ENCODE measurements around the gene SEPTIN12. TPM values are rescaled to one million over a fixed set of nuclear protein-coding genes. Genes with fewer than 3 reads are reported as not detected.

SEPTIN12 gene
- total and polyA plus RNA-seq, 10 of the 15 experiments (the other 5 are each of a cell fraction or from before 2014, with no cell fraction given) = not detected

DNA sequence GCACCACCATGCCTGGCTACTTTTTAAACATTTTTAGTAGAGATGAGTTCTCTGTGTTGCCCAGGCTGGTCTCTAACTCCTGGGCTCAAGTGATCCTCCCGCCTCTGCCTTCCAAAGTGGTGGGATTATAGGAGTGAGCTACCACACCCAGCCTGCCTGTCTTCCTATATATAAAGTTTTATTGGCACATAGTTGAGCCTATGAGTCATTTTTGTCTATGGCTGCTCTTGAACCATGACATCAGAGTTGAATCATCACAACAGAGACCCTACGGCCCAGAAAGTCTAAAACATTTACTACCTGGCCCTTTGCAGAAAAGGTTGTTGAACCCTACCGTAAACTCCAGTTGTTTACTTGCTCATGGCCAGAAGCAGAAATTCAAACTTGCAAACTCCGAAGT lies 7.9 kb downstream of the SEPTIN12 start:
- H3K27me3 ChIP-seq (replicated peaks in 1 of 2; ENCODE audit: control insufficient read depth in 2 of 2, insufficient read depth in 2 of 2, low read length in 1 of 2) = no peaks in the 10 kb centered on the region
- no peaks in the 10 kb centered on the region for H3K4me1 ChIP-seq (ENCODE audit: control insufficient read depth, insufficient read depth, low read length)
- TF ChIP-seq CHD1 (IDR thresholded peaks at IDR 0.05; ENCODE audit: low read depth, low read length) (no peak), KDM1A (IDR thresholded peaks at IDR 0.05; ENCODE audit: borderline replicate concordance) (no peak), RBBP5 (conservative IDR thresholded peaks at IDR 0.05) (no peak)
- TF ChIP-seq, protein P1, sequence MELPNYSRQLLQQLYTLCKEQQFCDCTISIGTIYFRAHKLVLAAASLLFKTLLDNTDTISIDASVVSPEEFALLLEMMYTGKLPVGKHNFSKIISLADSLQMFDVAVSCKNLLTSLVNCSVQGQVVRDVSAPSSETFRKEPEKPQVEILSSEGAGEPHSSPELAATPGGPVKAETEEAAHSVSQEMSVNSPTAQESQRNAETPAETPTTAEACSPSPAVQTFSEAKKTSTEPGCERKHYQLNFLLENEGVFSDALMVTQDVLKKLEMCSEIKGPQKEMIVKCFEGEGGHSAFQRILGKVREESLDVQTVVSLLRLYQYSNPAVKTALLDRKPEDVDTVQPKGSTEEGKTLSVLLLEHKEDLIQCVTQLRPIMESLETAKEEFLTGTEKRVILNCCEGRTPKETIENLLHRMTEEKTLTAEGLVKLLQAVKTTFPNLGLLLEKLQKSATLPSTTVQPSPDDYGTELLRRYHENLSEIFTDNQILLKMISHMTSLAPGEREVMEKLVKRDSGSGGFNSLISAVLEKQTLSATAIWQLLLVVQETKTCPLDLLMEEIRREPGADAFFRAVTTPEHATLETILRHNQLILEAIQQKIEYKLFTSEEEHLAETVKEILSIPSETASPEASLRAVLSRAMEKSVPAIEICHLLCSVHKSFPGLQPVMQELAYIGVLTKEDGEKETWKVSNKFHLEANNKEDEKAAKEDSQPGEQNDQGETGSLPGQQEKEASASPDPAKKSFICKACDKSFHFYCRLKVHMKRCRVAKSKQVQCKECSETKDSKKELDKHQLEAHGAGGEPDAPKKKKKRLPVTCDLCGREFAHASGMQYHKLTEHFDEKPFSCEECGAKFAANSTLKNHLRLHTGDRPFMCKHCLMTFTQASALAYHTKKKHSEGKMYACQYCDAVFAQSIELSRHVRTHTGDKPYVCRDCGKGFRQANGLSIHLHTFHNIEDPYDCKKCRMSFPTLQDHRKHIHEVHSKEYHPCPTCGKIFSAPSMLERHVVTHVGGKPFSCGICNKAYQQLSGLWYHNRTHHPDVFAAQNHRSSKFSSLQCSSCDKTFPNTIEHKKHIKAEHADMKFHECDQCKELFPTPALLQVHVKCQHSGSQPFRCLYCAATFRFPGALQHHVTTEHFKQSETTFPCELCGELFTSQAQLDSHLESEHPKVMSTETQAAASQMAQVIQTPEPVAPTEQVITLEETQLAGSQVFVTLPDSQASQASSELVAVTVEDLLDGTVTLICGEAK (IDR thresholded peaks at IDR 0.05; ENCODE audit: borderline replicate concordance) = peak; percentile 69; the same call in 1 of the 2 replicates
- intact Hi-C loops (cut with micrococcal nuclease; ENCODE audit: unreplicated experiment) = no loop called here
- DNase-seq (ENCODE audit: low read depth, low spot score) (no peak), ATAC-seq (no peak), FAIRE-seq (no peak)
- no peak overlapping the region for H2AFZ ChIP-seq (ENCODE audit: control insufficient read depth, low read depth, low read length)
- no peak overlapping the region for H3K4me2 ChIP-seq (ENCODE audit: control insufficient read depth, insufficient read depth)
- RAD21 ChIA-PET (ENCODE audit: unreplicated experiment) = no interaction called here
- no peak overlapping the region for H3K4me3 ChIP-seq
- POLR2A ChIA-PET = no interaction called here
- H3K79me2 ChIP-seq (ENCODE audit: control insufficient read depth, insufficient read depth, low read length) = no peaks in the 10 kb centered on the region
- H3K27ac ChIP-seq (ENCODE audit: control insufficient read depth, insufficient read depth) = no peak overlapping the region
- SMC1A ChIA-PET (ENCODE audit: uncharacterized antibody, unreplicated experiment) = no interaction called here
- CTCF ChIA-PET = no interaction called here
- H4K20me1 ChIP-seq (ENCODE audit: control insufficient read depth, insufficient read depth) = no peaks in the 10 kb centered on the region
- in situ Hi-C loops (cut with MboI) = no loop called here
- WGBS (ENCODE audit: insufficient coverage, insufficient replicate concordance, low lambda C conversion rate, missing lambda C conversion rate) = 66% methylated on average over 4 of the region's 4 CpGs
- H3K9me3 ChIP-seq (replicated peaks; ENCODE audit: control insufficient read depth, insufficient read depth, low read length) = no peaks in the 10 kb centered on the region
- H3K36me3 ChIP-seq (ENCODE audit: control insufficient read depth in 2 of 2, insufficient read depth in 2 of 2, low read length in 1 of 2) = no peaks in the 10 kb centered on the region
- BruUV-seq (replicated peaks) = no TSS peak
- H3K9ac ChIP-seq (ENCODE audit: control insufficient read depth, insufficient read depth, low read length) = no peak overlapping the region

DNA sequence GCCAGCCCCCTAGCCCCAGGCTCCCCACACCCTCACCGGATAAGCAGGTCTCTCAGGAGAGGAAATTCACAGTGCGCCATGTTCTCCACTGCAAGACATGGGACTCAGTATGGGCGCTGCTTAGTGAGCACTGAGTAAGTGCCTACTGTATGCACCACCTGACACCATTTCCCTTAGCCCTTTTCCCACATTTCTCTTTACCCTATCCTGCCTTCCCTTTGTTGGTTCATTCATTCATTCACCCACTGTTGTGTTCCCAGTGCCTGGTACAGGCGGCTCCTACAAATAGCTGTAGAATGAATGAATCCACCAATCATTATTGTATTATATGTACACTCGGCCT lies 10.1 kb downstream of the SEPTIN12 start:
- H3K27ac ChIP-seq (ENCODE audit: control insufficient read depth, insufficient read depth) = no peak overlapping the region
- FAIRE-seq (no peak), ATAC-seq (no peak), DNase-seq (ENCODE audit: low read depth, low spot score) (no peak)
- RAD21 ChIA-PET (ENCODE audit: unreplicated experiment) = no interaction called here
- SMC1A ChIA-PET (ENCODE audit: uncharacterized antibody, unreplicated experiment) = no interaction called here
- H3K4me2 ChIP-seq (ENCODE audit: control insufficient read depth, insufficient read depth) = no peak overlapping the region
- intact Hi-C loops (cut with micrococcal nuclease; ENCODE audit: unreplicated experiment) (no loop called here), in situ Hi-C loops (cut with MboI) (no loop called here)
- H3K36me3 ChIP-seq (ENCODE audit: control insufficient read depth in 2 of 2, insufficient read depth in 2 of 2, low read length in 1 of 2) = no peaks in the 10 kb centered on the region
- H3K9me3 ChIP-seq (replicated peaks; ENCODE audit: control insufficient read depth, insufficient read depth, low read length) = no peaks in the 10 kb centered on the region
- H3K4me3 ChIP-seq = no peak overlapping the region
- 54% methylated on average over 5 of the region's 5 CpGs for WGBS (ENCODE audit: insufficient coverage, insufficient replicate concordance, low lambda C conversion rate, missing lambda C conversion rate)
- H3K27me3 ChIP-seq (replicated peaks in 1 of 2; ENCODE audit: control insufficient read depth in 2 of 2, insufficient read depth in 2 of 2, low read length in 1 of 2) = no peaks in the 10 kb centered on the region
- CTCF ChIA-PET = no interaction called here
- H3K4me1 ChIP-seq (ENCODE audit: control insufficient read depth, insufficient read depth, low read length) = no peaks in the 10 kb centered on the region
- H4K20me1 ChIP-seq (ENCODE audit: control insufficient read depth, insufficient read depth) = no peaks in the 10 kb centered on the region
- BruUV-seq (replicated peaks) = no TSS peak
- POLR2A ChIA-PET = no interaction called here
- H2AFZ ChIP-seq (ENCODE audit: control insufficient read depth, low read depth, low read length) = no peak overlapping the region
- H3K9ac ChIP-seq (ENCODE audit: control insufficient read depth, insufficient read depth, low read length) = no peak overlapping the region
- H3K79me2 ChIP-seq (ENCODE audit: control insufficient read depth, insufficient read depth, low read length) = no peaks in the 10 kb centered on the region
- TF ChIP-seq PBX3 (IDR thresholded peaks at IDR 0.05; ENCODE audit: insufficient replicate concordance, low read depth, low read length) (no peak), POU2F2 (IDR thresholded peaks at IDR 0.05; ENCODE audit: borderline replicate concordance, low read depth, low read length) (no peak), HDAC2 (IDR thresholded peaks at IDR 0.05) (no peak), MEF2A (IDR thresholded peaks at IDR 0.05; ENCODE audit: insufficient read depth, low read depth, low read length) (no peak), SUPT20H (IDR thresholded peaks at IDR 0.05; ENCODE audit: borderline replicate concordance, control insufficient read depth, low read depth, low read length) (no peak)
- TF ChIP-seq, protein P2, sequence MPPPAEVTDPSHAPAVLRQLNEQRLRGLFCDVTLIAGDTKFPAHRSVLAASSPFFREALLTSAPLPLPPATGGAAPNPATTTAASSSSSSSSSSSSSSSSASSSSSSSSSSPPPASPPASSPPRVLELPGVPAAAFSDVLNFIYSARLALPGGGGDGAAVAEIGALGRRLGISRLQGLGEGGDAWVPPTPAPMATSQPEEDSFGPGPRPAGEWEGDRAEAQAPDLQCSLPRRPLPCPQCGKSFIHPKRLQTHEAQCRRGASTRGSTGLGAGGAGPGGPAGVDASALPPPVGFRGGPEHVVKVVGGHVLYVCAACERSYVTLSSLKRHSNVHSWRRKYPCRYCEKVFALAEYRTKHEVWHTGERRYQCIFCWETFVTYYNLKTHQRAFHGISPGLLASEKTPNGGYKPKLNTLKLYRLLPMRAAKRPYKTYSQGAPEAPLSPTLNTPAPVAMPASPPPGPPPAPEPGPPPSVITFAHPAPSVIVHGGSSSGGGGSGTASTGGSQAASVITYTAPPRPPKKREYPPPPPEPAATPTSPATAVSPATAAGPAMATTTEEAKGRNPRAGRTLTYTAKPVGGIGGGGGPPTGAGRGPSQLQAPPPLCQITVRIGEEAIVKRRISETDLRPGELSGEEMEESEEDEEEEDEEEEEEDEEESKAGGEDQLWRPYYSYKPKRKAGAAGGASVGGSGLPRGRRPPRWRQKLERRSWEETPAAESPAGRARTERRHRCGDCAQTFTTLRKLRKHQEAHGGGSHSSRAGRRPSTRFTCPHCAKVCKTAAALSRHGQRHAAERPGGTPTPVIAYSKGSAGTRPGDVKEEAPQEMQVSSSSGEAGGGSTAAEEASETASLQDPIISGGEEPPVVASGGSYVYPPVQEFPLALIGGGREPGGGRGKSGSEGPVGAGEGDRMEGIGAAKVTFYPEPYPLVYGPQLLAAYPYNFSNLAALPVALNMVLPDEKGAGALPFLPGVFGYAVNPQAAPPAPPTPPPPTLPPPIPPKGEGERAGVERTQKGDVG (CRISPR knock-in tag; IDR thresholded peaks at IDR 0.05) = no peak
